GM21423 (cell line): ENCODE measurements around the gene ABHD17C.

Source experiments
- ATAC-seq: cut with Tn5 transposase; IDR thresholded peaks from one replicate; pipeline ENCODE4 v1.9.1; 2021; ENCODE audit warnings: mild to moderate bottlenecking, moderate library complexity; ENCODE audit not compliant: unreplicated experiment

ABHD17C gene

GRCh38 chr15:80727596-80727995, 32.5 kb downstream of the ABHD17C start:
- ATAC-seq: no peak

- ATAC-seq: no peak
These were observed 35.3 kb downstream of the ABHD17C start for GRCh38 chr15:80730387-80730786.

GRCh38 chr15:80730926-80731325, 35.8 kb downstream of the ABHD17C start:
- ATAC-seq: no peak

- ATAC-seq: no peak
These were observed 37.1 kb downstream of the ABHD17C start for GRCh38 chr15:80732167-80732566.

- no peak for ATAC-seq
These were observed 37.7 kb downstream of the ABHD17C start for GRCh38 chr15:80732818-80733217.

GRCh38 chr15:80733460-80733859, 38.4 kb downstream of the ABHD17C start:
- ATAC-seq: no peak

GRCh38 chr15:80735344-80735743, 40.2 kb downstream of the ABHD17C start:
- ATAC-seq: no peak

- ATAC-seq: no peak
These were observed 41.5 kb downstream of the ABHD17C start for GRCh38 chr15:80736560-80736959.

GRCh38 chr15:80739919-80740318, 44.8 kb downstream of the ABHD17C start:
- no peak for ATAC-seq

- no peak for ATAC-seq
These were observed 47.0 kb downstream of the ABHD17C start for GRCh38 chr15:80742081-80742480.

GRCh38 chr15:80743189-80743833, 48.2 kb downstream of the ABHD17C start:
- no peak for ATAC-seq

- no peak for ATAC-seq
These were observed 49.3 kb downstream of the ABHD17C start for GRCh38 chr15:80744415-80744814.

GRCh38 chr15:80744826-80745225, 49.7 kb downstream of the ABHD17C start:
- ATAC-seq: no peak

GRCh38 chr15:80745888-80746287, 50.8 kb downstream of the ABHD17C start:
- ATAC-seq: no peak

- ATAC-seq: no peak
These were observed 52.4 kb downstream of the ABHD17C start for GRCh38 chr15:80747317-80748053.

GRCh38 chr15:80749589-80749988, 54.5 kb downstream of the ABHD17C start:
- no peak for ATAC-seq

GRCh38 chr15:80750575-80750974, 55.5 kb downstream of the ABHD17C start:
- no peak for ATAC-seq

- no peak for ATAC-seq
These were observed 57.1 kb downstream of the ABHD17C start for GRCh38 chr15:80752204-80752603.

- ATAC-seq: no peak
These were observed 58.1 kb downstream of the ABHD17C start for GRCh38 chr15:80753161-80753560.

- no peak for ATAC-seq
These were observed 58.9 kb downstream of the ABHD17C start for GRCh38 chr15:80754014-80754413.

- no peak for ATAC-seq
These were observed 60.8 kb downstream of the ABHD17C start for GRCh38 chr15:80755885-80756284.

GRCh38 chr15:80758130-80758745, 63.1 kb downstream of the ABHD17C start:
- no peak for ATAC-seq
